ENCODE measurements around the gene CACNA1C.

The CACNA1C gene

GRCh38 chr12:2653461-2653965 lies 600.7 kb downstream of the CACNA1C start:
- DNase-seq (ENCODE audit: low read depth, low spot score): no peak

GRCh38 chr12:2654311-2654710 lies 601.5 kb downstream of the CACNA1C start:
- DNase-seq (ENCODE audit: low read depth, low spot score): no peak
- H3K27ac ChIP-seq: no peak overlapping the region

More at GRCh38 chr12:2653461-2653965, 600.7 kb downstream of the CACNA1C start:
- no peak overlapping the region for H3K27ac ChIP-seq

- no peak for DNase-seq (ENCODE audit: low read depth, low spot score)
These were observed 602.0 kb downstream of the CACNA1C start for GRCh38 chr12:2654741-2655140.

DNA sequence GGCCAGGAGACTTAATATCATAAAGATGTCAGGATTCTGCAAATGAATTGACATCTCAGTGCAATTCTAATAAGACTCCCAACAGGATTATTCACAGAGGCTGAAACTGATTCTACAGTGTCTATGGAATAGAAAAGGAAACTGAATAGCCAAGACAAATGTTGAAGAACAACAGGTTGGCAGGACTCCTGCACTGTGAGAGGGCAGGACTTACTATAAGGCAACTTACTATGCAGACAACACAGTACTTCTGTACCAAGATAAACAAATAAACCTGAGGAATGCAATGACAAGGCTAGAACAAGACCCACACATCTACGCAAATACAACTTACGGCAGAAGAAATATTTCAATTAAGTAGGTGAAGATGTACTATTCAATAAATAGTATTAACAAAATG lies 609.7 kb downstream of the CACNA1C start:
- no peak overlapping the region for H3K27ac ChIP-seq
- DNase-seq (ENCODE audit: low read depth, low spot score): no peak

More at GRCh38 chr12:2654741-2655140, 602.0 kb downstream of the CACNA1C start:
- H3K27ac ChIP-seq: no peak overlapping the region

- H3K27ac ChIP-seq: no peak overlapping the region
- DNase-seq (ENCODE audit: low read depth, low spot score): no peak
These were observed 612.2 kb downstream of the CACNA1C start for GRCh38 chr12:2664721-2665577.

DNA sequence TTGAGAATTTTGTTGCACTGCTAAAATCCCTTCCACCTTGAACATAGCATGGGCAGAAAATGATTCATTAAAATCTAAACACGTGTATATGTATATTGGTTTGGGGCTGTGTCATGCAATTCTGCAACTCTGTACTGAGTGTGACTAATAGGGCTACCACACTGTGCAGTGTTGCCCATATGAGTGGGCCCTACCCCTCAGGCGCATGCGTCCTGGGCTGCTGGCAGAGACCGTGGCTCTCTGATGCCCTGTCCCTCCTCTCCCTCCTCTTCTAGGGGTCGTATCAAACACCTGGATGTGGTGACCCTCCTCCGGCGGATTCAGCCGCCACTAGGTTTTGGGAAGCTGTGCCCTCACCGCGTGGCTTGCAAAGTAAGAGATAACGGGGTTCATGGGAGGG lies 613.6 kb downstream of the CACNA1C start:
- no peak for DNase-seq (ENCODE audit: low read depth, low spot score)
- H3K27ac ChIP-seq: no peak overlapping the region

GRCh38 chr12:2666846-2667245 lies 614.1 kb downstream of the CACNA1C start:
- no peak for DNase-seq (ENCODE audit: low read depth, low spot score)
- no peak overlapping the region for H3K27ac ChIP-seq

DNA sequence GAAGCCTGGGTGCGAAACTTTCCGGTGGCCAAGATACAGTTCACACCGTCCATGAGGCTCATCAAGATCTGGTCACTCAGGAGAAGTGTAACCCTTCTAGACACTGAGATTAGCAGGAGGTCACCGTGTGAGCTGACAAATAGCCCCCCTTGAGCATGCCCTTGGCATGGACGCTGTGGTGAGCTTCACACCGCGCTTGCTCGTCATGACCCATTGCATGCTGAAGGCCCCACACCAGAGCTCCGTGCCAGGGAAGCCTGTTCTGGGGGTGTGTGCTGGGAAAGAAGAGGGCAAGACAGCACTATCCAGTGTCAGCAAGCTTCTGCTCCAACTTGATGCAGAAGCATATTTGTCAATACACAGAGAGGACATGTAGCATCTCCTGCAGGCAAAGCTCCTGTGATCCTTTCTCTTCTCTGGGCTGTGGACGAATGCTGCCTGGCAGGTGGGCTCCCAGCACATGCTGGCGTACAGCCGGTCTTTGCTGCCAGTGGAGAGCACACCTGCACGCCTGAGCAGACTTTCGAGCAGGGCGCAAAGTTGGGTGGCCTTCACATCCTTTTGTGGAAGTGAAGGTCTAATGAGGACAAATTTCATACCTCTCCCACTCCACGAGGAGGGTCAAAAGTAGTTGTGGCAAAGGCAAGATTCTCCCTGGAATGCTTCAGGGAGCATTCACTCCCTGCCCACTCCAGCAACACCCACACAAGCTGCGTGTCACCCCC lies 615.1 kb downstream of the CACNA1C start:
- no peak overlapping the region for H3K27ac ChIP-seq
- DNase-seq (ENCODE audit: low read depth, low spot score): no peak

DNA sequence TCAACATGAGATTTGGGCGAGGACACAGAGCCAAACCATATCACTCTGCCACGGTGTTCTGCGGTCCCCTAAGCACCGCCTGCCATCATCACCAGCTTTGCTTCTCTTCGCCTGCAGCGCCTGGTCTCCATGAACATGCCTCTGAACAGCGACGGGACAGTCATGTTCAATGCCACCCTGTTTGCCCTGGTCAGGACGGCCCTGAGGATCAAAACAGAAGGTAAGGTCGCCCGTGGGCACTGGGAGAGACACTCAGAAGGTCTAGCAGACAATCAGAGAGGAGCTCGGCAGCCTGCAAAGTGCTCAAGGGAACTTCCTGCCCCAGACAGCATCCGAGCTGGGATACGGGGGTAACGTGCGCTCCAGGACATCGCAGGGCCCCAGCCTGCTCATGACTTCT lies 616.0 kb downstream of the CACNA1C start:
- DNase-seq (ENCODE audit: low read depth, low spot score): no peak
- no peak overlapping the region for H3K27ac ChIP-seq

GRCh38 chr12:2669560-2669959 lies 616.8 kb downstream of the CACNA1C start:
- H3K27ac ChIP-seq: no peak overlapping the region
- DNase-seq (ENCODE audit: low read depth, low spot score): no peak

- no peak for DNase-seq (ENCODE audit: low read depth, low spot score)
- no peak overlapping the region for H3K27ac ChIP-seq
These were observed 620.1 kb downstream of the CACNA1C start for GRCh38 chr12:2672863-2673262.

DNA sequence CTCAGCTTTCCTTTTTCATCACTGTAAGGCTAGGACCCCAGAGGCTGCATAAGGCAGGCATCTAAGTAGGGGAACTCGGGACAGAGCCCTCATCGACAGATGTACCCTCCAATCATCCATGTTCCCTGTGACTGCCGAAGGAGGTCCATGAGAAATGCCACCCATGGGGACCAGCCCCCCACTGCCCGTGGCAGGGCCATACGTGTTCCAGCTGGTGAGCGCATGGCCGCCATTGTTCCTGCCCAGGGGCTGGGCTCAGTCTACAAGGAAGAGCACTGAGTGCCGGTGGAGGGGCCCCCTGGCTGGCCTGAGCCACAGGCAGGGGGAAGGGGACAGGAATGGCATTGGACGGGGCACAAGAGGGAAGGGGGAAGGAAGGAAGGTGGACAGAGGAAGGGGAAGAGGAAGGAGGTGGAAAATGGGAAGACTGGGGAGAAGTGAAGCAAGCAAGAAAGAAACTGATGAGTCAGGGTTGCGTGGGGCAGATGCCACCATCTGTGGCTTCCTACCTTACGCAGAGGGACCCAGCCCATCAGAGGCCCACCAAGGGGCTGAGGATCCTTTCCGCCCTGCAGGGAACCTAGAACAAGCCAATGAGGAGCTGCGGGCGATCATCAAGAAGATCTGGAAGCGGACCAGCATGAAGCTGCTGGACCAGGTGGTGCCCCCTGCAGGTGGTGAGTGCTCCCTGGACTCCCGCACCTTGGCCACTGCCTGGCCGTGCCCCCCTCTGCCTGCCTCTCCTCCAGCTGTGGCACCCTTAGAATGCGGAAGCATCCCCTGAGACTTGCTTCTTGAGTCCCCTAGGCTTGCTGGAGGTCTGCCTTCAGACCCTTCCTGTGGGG lies 621.4 kb downstream of the CACNA1C start:
- no peak overlapping the region for H3K27ac ChIP-seq
- no peak for DNase-seq (ENCODE audit: low read depth, low spot score)

- H3K27ac ChIP-seq: no peak overlapping the region
- no peak for DNase-seq (ENCODE audit: low read depth, low spot score)
These were observed 623.0 kb downstream of the CACNA1C start for GRCh38 chr12:2675776-2676175.

DNA sequence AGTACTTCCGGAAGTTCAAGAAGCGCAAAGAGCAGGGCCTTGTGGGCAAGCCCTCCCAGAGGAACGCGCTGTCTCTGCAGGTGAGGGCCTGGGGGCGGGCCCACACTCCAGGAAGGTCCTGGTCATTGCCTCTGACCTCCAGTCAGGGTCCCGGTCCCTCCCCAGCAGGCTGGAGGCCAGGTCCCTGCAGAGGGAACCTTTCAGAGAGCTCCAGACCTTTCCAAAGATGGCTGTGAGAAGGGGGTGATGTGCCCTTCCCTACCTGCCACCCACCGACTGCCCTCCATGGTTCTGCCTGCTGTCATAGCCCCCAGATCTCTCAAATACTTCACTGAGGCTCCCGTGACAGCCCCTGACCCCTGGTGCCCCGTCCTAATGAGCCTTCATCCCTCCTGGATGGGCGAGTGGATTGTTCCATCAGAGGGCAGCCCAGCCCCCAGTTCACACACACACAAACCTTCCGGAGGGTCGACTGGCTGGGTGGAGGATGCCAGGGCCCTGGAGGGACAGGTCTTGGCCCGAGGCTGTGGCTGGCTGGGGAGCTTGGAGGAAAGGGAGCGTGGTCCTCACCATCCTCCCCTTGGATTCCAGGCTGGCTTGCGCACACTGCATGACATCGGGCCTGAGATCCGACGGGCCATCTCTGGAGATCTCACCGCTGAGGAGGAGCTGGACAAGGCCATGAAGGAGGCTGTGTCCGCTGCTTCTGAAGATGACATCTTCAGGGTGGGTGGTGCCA lies 624.5 kb downstream of the CACNA1C start:
- H3K27ac ChIP-seq: no peak overlapping the region
- DNase-seq (ENCODE audit: low read depth, low spot score): no peak

GRCh38 chr12:2678426-2678825 lies 625.6 kb downstream of the CACNA1C start:
- no peak for DNase-seq (ENCODE audit: low read depth, low spot score)
- no peak overlapping the region for H3K27ac ChIP-seq

DNA sequence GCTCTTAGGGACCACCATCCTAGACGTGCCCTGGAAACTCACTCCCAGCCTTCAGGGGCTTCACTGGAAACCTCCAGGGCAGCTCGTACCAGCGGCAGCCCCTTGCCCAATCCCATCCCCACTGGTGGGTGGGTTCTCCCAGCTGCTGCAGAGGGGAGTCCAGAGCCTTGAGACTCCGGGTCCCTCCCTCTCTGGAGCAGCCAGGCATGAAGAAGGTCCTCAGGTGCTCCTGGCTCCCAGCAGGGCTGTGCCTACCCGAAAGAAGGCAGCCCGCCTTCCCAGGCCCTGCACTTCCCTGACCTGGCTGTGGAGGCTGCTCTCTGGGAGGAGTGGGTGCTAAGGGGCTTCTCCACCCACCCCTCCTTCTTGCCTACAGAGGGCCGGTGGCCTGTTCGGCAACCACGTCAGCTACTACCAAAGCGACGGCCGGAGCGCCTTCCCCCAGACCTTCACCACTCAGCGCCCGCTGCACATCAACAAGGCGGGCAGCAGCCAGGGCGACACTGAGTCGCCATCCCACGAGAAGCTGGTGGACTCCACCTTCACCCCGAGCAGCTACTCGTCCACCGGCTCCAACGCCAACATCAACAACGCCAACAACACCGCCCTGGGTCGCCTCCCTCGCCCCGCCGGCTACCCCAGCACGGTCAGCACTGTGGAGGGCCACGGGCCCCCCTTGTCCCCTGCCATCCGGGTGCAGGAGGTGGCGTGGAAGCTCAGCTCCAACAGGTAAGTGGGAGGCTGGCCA lies 626.5 kb downstream of the CACNA1C start:
- H3K27ac ChIP-seq: no peak overlapping the region
- DNase-seq (ENCODE audit: low read depth, low spot score): no peak

DNA sequence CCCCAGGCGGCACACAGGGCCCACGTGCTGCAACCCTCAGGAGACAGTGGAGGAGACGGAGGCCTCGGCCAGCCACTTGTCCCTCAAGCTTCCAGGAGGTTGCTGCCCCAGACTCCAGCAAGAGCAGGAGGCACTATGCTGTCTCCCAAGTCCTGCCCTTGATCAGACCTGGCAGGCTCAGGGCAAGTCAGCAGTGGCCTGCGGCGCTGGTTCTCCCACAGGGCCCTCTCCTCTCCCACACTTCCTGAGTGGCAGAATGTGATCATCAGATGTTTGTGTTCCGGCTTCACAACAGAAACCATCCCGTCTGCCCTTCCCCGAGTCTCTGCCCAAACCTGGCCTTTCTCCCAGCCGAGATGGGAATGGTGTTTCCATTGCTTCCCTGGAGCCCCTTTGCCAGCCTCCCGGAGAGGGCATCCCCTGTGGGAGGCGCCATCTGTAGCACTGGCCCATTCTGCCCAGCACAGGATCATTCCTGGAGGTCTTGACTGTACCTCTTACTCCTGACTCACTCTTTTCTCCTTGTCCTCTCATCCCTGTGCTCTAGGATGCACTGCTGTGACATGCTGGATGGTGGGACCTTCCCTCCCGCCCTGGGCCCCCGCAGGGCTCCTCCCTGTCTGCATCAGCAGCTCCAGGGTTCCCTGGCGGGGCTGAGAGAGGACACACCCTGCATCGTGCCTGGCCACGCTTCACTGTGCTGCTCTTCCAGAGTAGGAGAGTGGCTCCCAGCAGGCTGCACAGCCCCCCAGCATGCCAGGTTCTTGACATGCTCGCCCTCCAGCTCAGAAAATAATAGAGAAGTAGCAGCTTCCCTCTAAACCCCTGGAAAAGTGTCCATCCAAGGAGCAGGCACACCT lies 627.3 kb downstream of the CACNA1C start:
- no peak for DNase-seq (ENCODE audit: low read depth, low spot score)
- H3K27ac ChIP-seq: no peak overlapping the region

DNA sequence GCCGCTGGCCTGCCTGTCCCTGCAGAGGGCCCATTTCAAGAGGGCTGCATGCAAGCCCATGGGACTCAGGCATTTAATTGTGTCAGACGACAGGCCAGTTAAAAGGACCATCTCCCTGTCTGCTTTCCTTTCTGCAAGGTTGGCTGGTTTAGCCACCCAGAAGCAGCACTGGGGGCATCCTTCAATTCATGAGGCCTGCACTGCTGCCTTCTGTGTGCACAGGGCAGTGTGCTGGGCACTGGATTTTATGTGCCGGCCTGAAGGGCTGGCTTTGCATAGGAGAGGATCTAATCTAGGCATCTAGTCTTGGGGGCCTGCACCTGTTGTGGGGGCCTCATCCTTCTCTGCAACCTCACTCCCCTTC lies 627.9 kb downstream of the CACNA1C start:
- DNase-seq (ENCODE audit: low read depth, low spot score): no peak
- H3K27ac ChIP-seq: no peak overlapping the region
